ENCODE results near the gene SLC16A8.

SLC16A8 gene

DNA sequence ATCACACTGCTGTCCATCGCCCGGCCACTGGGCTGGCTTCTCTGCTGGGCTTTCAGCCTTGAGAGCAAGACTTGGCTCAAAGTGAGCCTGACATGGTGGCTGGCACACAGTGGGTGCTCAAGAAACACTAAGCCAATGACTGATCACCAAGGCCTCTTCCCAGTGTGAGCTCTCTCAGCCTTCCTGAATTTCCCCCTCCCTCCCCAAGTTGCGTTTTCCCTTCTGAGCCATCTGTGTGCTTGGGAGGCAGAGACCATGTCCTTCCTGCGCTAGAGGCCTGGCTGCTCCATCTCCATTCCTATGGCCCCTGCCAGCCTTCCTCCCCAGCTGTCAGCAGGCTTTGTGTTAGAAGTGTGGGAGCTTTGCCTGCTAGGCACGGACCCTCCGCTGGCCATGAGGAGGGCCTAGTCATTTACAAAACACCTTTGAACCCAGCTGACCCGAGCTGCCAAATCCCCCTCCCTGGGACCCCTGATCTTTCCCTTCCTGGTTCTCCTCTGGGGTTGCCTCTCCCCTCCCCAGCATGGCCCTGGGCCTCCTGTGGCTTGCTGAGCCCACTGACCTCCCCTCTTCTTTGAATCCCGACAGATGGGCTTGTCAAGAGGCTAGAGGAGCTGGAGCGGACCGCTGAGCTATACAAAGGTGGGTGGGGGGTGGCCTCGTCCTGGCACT is 13.6 kb downstream of the SLC16A8 start:
- peak in 1 of 3 experiments; percentile 28 for DNase-seq

- DNase-seq = peak; percentile 36 to 91 (median 79)
These were observed 14.4 kb downstream of the SLC16A8 start for GRCh38 chr22:38069372-38070249.

DNA sequence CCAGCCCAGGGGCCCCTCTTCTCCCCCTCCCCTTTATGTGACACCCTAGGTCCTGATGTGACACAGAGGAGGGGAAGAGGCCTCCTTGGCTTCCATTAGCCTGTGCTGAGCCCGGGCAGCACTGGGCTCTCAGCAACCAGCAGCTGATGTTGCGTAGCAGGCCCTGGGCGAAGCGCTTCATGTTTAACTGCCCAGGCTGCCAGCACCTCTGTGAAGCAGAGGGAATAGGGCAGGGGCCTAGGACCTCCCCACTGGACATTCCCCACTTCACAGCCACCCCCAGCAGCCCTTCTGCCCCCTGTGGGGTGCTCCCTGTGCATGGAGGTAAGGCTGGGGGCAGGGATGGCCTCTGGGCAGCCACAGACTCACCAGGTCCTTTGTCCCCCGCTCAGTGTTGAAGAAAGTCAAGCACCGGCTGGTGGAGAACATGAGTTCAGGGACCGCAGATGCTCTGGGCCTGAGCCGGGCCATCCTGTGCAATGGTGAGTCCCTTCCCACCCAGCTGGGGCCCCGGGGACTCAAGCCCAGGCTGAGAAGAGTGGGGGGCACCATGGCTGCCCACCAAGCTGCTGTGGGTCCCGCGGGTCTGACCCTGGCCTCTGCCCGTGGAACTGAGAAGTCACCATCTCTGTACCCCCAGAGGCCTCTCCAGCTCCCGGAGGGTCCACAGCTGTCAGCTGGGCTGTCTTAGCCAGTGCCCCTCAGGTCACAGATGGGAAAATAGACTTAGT is 15.2 kb downstream of the SLC16A8 start:
- no peak for DNase-seq

GRCh38 chr22:38067761-38068360 is 16.1 kb downstream of the SLC16A8 start:
- DNase-seq = no peak

GRCh38 chr22:38067028-38067415 is 17.0 kb downstream of the SLC16A8 start:
- no peak for DNase-seq

DNA sequence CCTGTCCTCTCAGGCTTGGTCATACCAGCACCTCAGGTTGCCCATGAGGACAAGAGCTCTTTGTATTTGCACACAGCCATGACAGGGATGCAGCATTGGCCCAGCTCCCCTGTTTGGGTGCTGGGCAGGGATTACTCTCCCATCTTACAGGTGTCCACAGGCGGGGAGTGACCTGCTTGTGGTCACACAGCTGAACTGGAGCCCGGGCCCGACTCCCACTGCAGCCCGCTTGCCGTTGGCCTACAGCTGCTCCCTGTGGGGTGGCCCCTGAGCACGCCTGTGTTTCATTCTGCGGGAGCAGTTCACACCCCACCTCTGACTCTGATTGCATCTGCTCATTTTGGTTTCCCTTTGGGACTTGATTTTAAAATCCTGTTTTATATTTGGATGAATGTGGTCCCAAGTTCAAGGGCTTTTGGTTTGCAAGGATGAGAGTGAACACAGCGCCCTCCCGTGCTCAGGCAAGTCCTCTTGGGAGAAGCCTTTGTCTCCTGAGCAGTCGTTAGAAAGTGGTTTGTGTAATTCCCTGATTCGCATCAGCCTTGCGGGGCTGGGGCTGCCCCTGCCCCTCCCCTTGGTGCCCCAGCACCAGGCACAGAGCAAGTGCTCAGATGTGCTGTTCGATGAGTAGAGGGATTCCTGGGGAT is 17.5 kb downstream of the SLC16A8 start:
- no peak for DNase-seq

DNA sequence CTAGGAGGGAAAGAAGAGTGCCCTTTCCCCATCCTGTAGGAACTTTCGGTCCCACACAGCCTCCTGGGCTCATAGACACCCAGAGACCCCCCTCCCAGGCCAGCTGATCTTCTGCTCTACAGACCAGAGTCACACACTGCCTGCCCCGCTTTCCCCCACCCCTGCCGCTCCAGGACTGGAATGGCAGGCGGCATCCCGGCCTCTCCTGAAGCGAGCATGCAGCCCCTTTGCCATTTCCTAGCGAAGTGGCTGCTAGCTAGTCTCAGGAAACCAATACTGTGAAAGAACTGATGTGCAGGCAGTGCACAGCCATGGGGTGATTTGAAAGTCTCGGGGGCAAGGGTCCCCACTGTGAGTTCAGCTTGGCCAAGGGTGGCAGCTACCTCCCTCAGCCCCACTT is 18.4 kb downstream of the SLC16A8 start:
- DNase-seq = no peak

DNA sequence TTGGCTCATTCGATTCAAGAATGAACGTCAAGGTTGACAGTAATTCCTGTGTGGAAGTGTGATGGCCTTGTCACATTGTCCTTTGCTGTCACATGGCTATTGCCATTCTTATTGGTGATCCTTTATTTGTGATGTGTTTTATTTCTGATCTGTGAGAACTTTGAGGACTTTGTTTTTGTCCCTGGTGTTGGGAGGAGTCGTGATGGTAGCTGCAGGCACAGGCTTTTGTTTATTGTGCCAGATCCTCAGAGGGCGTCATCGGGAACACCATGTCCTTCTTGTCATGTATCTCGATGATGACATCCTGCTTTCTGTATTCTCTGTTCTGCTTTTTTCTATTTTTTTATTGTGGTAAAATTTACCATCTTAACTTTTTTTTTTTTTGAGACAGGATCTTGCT is 21.2 kb downstream of the SLC16A8 start:
- no peak for DNase-seq

- DNase-seq = peak; percentile 86 to 94 (median 92)
These were observed 26.8 kb downstream of the SLC16A8 start, which contains the start of gene PICK1 for GRCh38 chr22:38056969-38057891. Gene PICK1 (plus strand): TSS chr22:38057404. CDS start chr22:38057810, 406 bp downstream.

DNA sequence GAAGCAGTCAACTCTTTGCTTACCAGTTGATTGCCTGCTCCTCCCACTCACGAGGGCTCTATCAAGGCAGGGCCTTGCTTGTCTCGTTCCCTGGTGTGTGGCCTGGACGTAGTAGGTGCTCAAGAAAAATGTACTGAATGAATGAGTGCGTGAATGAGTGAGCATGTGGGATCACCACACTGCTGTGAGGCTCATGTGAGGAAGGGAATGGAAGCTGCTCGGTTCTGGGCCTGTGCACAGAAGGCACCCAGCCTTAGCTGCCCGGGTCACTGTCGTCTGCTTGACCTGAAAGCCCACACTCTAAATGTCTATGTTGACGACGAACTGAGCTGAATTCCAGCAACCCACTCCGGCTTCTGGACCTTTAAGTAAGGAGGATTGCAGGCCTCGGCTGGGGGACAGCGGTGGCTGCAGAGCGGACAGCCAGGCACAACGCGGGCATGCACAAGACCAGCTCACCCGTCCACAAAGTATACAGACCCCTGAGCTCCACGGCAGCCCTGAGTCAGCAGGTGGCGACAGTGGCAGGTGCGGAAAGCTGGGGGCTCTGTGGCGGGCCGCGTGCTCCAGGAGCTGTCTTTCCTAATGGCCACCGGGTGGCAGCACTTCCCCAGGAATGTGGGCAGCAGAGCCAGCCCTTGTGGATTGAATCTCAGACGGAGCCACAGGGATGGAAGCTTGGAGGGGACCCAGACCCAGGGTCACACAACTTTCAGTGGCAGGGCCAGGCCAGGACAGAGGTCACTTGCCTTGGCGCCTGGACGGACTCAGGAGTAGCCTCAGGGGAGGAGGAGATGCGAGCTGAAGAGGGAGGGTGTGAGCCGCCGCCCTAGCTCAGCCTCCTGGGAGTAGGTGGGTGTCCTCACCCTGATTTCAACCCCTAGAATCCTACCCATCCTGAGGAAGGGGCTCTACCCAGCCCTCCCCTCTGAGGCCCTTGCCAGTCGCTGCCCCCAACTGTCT is 31.8 kb downstream of the SLC16A8 start:
- DNase-seq = peak; percentile 60 to 86 (median 67)

GRCh38 chr22:38051261-38051660 is 32.7 kb downstream of the SLC16A8 start:
- no peak for DNase-seq

- no peak for DNase-seq
These were observed 33.3 kb downstream of the SLC16A8 start for GRCh38 chr22:38050720-38051119.

DNA sequence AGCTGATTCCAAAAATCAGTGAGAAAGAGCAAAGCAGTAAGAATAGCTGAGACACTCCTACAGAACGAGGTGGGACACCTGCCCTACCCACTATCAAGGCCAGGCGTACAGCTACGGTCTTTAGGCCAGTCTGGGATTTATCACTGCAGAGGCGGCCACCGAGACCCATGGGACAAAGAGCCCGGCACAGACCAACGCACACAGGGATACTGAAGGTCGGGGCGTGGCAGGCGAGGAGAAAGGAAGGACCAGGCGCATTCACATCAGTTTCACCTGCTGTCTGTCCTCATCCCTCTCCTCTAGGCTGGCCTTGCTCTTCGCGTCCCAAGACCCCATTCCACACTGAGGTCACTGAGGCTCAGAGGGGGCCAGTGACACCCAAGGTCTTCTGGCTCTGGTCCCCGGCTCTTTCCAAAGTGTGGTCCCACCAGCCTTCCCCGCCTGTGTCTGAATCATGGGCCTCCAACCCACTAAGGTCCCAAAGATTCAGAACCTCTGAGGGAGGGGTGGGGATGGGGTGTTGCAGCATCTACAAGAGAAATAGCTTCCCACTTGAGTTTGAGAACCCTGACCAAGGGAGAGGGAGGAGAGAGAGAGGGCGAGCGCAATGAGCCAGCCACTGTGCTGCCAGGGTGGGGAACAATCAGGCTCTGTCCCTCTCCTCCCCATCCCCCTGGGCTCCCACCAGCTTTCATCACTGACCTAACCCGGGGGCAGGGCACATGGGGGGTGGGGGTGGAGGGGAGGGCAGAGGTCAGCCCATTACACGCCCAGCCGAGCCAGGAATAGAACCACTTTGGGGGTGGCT is 34.0 kb downstream of the SLC16A8 start:
- DNase-seq = no peak

GRCh38 chr22:38046070-38046748 is 37.8 kb downstream of the SLC16A8 start:
- no peak for DNase-seq

- DNase-seq = no peak
These were observed 40.6 kb downstream of the SLC16A8 start for GRCh38 chr22:38043151-38044039.

GRCh38 chr22:38042488-38042790 is 41.5 kb downstream of the SLC16A8 start:
- no peak for DNase-seq

DNA sequence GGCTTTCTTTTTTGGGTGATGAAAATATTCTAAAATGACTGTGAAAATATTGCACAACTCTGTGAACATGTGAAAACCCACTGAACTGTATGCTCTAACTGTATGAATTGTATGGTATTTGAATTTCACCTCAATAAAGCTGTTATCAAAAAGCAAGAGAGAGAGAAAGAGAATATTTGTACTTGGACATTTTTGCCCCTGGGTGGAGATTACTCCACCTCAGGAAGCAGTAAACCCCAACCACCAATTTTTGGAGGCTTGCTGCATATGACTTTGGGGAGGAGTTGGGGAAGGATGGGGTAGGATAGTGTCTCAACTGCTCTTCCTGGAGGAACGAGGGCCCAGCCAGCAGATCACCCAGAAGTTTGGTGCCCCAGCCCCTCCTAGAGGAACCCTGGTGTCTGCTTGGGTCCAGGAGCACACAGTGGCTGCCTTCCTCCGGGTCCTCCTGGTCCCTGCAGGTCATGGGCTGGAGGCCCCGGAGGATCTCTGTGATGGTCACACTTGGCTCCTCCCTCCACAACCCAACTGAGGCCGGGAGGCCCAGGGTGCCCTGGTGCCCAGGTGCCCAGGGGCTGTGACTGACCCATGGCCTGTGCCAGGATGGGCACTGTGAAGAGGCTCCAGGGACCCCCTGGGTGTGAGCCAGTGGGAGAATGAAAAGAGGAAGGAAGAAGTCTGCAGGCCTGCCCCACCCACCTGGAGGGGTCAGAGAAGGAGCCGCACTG is 42.1 kb downstream of the SLC16A8 start:
- DNase-seq = no peak

All from NCI-H1417 (cell line).